Chondrocyte (in vitro differentiated cells): ENCODE data around the gene ENKD1. TPM values are rescaled to one million over a fixed set of nuclear protein-coding genes. Genes with fewer than 3 reads are reported as not detected.

Experiments used
- DNase-seq: peaks from one replicate; pipeline ENCODE4 v3.0.0; 2021; ENCODE audit warnings: mixed read lengths, low spot score
- H3K27ac Mint-ChIP-seq: one replicate; pipeline ENCODE4 v1.8.0; 2021; ENCODE audit warnings: mild to moderate bottlenecking, moderate library complexity, mixed read lengths; ENCODE audit not compliant: unreplicated experiment
- H3K27me3 Mint-ChIP-seq: 2 replicates; pipeline ENCODE4 v1.8.0; 2021; ENCODE audit warnings: low read depth, mixed read lengths
- H3K36me3 Mint-ChIP-seq: 2 replicates; pipeline ENCODE4 v1.8.0; 2021; ENCODE audit warnings: low read depth, mixed read lengths
- H3K4me1 Mint-ChIP-seq: 2 replicates; pipeline ENCODE4 v1.8.0; 2021; ENCODE audit warnings: low read depth, mild to moderate bottlenecking, mixed read lengths
- H3K4me3 Mint-ChIP-seq: one replicate; pipeline ENCODE4 v1.8.0; 2021; ENCODE audit warnings: mild to moderate bottlenecking, moderate library complexity, mixed read lengths; ENCODE audit not compliant: unreplicated experiment
- H3K9me3 Mint-ChIP-seq: 2 replicates; pipeline ENCODE4 v1.8.0; 2021; ENCODE audit warnings: low read depth, mixed read lengths
- total RNA-seq: library from RNA; stranded (reverse); gene quantifications from 3 replicates; pipeline ENCODE4 v1.2.1, GENCODE V29; 2021
- TF ChIP-seq, protein P1 (sequence below): fragments of 200-600 bp; sonication (generic); IDR thresholded peaks from 2 replicates; pipeline ENCODE4 v1.5.0; 2021; ENCODE audit warnings: antibody characterized with exemption, mild to moderate bottlenecking, moderate library complexity

Gene ENKD1
- total RNA-seq, 1 donor from 2014 or later: 6.4 TPM

DNA sequence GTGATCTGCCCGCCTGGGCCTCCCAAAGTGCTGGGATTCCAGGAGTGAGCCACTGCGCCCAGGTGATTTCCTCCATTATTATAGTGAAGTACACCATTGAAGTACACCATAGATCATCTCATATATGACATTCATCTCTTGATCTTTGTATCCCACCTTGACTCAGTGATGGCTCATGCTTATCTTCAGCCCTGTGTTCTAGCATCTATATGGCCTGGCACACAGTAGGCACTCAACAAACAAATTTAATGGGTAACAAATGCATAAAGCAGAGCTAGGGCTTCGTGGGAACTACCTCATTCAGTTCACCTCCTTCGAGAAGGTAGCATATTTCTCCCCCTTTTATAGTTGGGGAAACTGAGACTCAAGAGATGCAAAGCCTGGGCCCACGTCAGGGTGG, 952 bp downstream of the ENKD1 start:
- peaks cover 21% of the 10 kb centered on the region for H3K4me1 Mint-ChIP-seq
- H3K9me3 Mint-ChIP-seq: no peaks in the 10 kb centered on the region
- H3K4me3 Mint-ChIP-seq: peak overlapping the region; percentile 62
- TF ChIP-seq, protein P1, sequence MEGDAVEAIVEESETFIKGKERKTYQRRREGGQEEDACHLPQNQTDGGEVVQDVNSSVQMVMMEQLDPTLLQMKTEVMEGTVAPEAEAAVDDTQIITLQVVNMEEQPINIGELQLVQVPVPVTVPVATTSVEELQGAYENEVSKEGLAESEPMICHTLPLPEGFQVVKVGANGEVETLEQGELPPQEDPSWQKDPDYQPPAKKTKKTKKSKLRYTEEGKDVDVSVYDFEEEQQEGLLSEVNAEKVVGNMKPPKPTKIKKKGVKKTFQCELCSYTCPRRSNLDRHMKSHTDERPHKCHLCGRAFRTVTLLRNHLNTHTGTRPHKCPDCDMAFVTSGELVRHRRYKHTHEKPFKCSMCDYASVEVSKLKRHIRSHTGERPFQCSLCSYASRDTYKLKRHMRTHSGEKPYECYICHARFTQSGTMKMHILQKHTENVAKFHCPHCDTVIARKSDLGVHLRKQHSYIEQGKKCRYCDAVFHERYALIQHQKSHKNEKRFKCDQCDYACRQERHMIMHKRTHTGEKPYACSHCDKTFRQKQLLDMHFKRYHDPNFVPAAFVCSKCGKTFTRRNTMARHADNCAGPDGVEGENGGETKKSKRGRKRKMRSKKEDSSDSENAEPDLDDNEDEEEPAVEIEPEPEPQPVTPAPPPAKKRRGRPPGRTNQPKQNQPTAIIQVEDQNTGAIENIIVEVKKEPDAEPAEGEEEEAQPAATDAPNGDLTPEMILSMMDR: no peak
- H3K36me3 Mint-ChIP-seq: no peaks in the 10 kb centered on the region
- no peaks in the 10 kb centered on the region for H3K27me3 Mint-ChIP-seq
- H3K27ac Mint-ChIP-seq: no peak overlapping the region
- no peak for DNase-seq

DNA sequence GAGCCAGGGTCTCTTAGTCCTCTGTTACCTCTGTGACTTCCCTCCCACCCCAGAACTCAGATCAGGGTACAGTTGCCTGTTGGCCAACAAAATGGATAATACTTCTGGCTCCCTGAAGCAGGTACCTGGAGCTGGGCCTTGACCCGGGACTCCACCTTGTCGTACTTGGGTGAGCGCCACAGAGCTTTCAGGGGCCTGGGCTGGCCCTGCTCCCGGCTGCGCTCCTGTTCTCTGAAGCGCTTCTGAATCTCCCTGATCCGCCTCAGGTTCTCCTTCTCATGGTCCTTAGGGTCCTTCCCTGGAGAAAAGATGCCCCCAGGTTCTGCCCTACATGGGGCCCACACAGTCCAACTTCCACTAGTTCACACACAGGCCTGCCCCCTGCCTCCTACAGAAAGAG, 1.7 kb downstream of the ENKD1 start:
- no peak overlapping the region for H3K27ac Mint-ChIP-seq
- H3K9me3 Mint-ChIP-seq: no peaks in the 10 kb centered on the region
- no peak for DNase-seq
- H3K36me3 Mint-ChIP-seq: no peaks in the 10 kb centered on the region
- H3K27me3 Mint-ChIP-seq: no peaks in the 10 kb centered on the region
- H3K4me1 Mint-ChIP-seq: peaks cover 21% of the 10 kb centered on the region
- H3K4me3 Mint-ChIP-seq: no peak overlapping the region
- TF ChIP-seq, protein P1: no peak

DNA sequence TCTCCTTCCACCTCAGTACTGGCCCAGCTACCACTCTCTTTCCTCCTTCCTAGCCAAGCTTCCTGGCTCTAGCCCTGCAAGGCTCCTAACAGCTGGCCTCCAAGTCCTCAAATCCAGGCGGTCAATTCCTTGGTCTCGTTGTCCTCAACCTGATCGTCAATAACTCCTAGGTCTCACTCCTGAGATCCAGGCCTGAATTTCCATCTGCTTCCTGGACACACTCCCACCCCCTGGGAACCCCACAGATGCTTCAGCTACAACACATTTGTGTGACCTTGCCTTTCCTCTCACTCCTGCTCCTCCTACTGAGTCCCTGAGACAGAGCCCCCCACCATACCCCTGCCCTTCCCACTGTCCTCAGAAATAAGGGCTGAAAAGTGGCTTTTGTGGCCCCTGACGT, 2.3 kb downstream of the ENKD1 start:
- Mint-ChIP-seq H3K4me1 (peaks cover 26% of the 10 kb centered on the region), H3K27me3 (no peaks in the 10 kb centered on the region), H3K27ac (no peak overlapping the region), H3K9me3 (no peaks in the 10 kb centered on the region), H3K4me3 (no peak overlapping the region), H3K36me3 (no peaks in the 10 kb centered on the region)
- TF ChIP-seq, protein P1: no peak
- DNase-seq: no peak

DNA sequence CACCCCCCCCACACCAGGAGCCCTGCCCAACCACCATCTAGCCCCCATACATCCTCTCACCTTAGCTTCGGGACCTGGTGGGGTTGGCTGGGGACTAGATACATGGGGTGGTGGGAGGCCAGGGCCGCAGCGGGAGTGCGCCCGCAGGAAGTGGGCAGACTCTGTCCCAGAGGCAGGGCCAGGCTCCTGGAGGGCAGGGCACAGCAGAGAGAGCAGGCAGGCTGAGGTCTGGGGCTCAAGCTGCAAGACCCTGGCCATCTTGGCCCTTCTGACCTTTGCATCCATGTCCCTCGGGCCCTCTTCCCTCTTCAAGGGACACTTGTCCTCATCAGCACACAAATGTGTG, 2.7 kb downstream of the ENKD1 start:
- Mint-ChIP-seq H3K36me3 (no peaks in the 10 kb centered on the region), H3K4me3 (no peak overlapping the region), H3K9me3 (no peaks in the 10 kb centered on the region), H3K4me1 (peaks cover 30% of the 10 kb centered on the region), H3K27me3 (no peaks in the 10 kb centered on the region), H3K27ac (no peak overlapping the region)
- DNase-seq: no peak
- TF ChIP-seq, protein P1: peak; percentile 19

DNA sequence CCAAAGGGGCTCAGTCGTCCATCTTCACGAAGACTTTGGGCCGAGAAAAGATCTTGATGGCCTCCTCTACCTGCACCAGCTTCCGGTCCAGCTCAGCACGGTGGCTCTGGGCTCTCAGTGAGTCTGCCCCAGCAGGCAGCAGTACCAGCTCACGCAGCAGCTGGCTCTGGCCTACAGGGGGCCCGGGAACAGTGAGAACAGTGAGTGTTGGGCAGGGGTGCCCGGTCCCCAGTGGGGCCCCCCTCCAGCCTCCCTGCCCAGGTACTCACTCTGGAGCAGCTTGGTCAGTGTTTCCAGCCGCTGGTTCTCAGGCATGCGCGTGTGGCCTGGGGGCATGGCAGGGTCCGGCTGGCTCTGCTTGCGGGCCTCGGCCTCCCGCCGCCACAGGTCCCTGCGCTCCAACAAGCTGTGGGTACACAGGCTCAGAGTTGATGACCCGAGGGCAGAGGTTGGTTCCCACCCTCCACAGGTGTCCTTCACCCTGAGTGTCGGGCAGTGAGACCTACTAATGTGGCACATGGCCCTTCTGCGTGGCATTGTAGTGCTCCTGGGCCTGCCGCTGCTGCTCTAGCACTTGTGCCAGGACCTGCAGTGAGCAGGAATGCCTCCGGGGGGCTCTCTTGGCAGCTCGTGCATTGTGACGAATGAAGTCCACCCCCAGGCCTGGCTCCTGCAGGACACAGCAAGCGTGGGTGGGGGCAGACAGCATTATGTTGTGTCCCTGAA, 3.2 kb downstream of the ENKD1 start:
- H3K36me3 Mint-ChIP-seq: no peaks in the 10 kb centered on the region
- DNase-seq: no peak
- TF ChIP-seq, protein P1: peak; percentile 59
- no peaks in the 10 kb centered on the region for H3K9me3 Mint-ChIP-seq
- no peaks in the 10 kb centered on the region for H3K27me3 Mint-ChIP-seq
- no peak overlapping the region for H3K27ac Mint-ChIP-seq
- peaks cover 32% of the 10 kb centered on the region for H3K4me1 Mint-ChIP-seq
- no peak overlapping the region for H3K4me3 Mint-ChIP-seq
